Measurements from ENCODE around the gene ABCA1. TPM values are rescaled to one million over a fixed set of nuclear protein-coding genes. Genes with fewer than 3 reads are reported as not detected.
"Not testable (repeated sequence)": the region's sequence is repeated elsewhere in the genome, so short reads cannot be mapped to it uniquely, and the experiment has no call there.

Gene ABCA1
- 10 to 100 TPM; 18.3 to 59.8 (median 35.0) TPM for total RNA-seq

GRCh38 chr9:104927912-104928740, at the start of gene ABCA1:
TSS of gene ABCA1 (minus strand) at chr9:104928155. CDS start at chr9:104903679, 24,476 bp downstream.
- peaks cover 23 to 25% of the 10 kb centered on the region in 2 donors for H3K4me1 ChIP-seq
- intact Hi-C loops (cut with DNase I): loop anchor here (5.0 to 10.0 kb wide), 4 partner anchors 39 to 227 kb away; no protein-coding TSS in a partner anchor
- peak; percentile 95 for DNase-seq
- H3K36me3 ChIP-seq: no peaks in the 10 kb centered on the region
- H3K4me3 ChIP-seq (replicated peaks in 1 of 3): peak within 1 kb of the TSS; percentile 36 to 89 (median 58)
- H3K27me3 ChIP-seq: no peaks in the 10 kb centered on the region
- WGBS, 2 donors: 10 to 12% methylated on average over 38 to 53 of the region's 53 CpGs
- TF ChIP-seq CTCF (IDR thresholded peaks at IDR 0.05): no peak
- peak; percentile 3 to 75 for TF ChIP-seq POLR2A (IDR thresholded peaks at IDR 0.05)
- H3K9me3 ChIP-seq: no peaks in the 10 kb centered on the region
- peak within 1 kb of the TSS; percentile 74 to 90 (median 77) for H3K27ac ChIP-seq

- TF ChIP-seq CTCF (IDR thresholded peaks at IDR 0.05) (no peak), POLR2A (IDR thresholded peaks at IDR 0.05) (no peak)
- H3K36me3 ChIP-seq: no peaks in the 10 kb centered on the region
- no peaks in the 10 kb centered on the region for H3K27me3 ChIP-seq
- intact Hi-C loops (cut with DNase I): no loop called here
- DNase-seq: no peak
- H3K4me1 ChIP-seq: peaks cover 0 to 3% of the 10 kb centered on the region in 2 donors
- H3K27ac ChIP-seq: no peak overlapping the region
- no peak overlapping the region for H3K4me3 ChIP-seq (replicated peaks in 1 of 3)
- H3K9me3 ChIP-seq: no peaks in the 10 kb centered on the region
These were observed 49.6 kb upstream of the ABCA1 start for GRCh38 chr9:104977580-104977979.

GRCh38 chr9:104977168-104977567, 49.2 kb upstream of the ABCA1 start:
- no peaks in the 10 kb centered on the region for H3K9me3 ChIP-seq
- intact Hi-C loops (cut with DNase I): no loop called here

GRCh38 chr9:104975966-104976595, 48.1 kb upstream of the ABCA1 start:
- H3K27me3 ChIP-seq; intact Hi-C loops (cut with DNase I); DNase-seq; H3K27ac ChIP-seq; H3K9me3 ChIP-seq; H3K4me3 ChIP-seq (replicated peaks in 1 of 3); H3K4me1 ChIP-seq; H3K36me3 ChIP-seq: not testable (repeated sequence)
- 92 to 94% methylated on average over 8 to 9 of the region's 9 CpGs for WGBS, 2 donors

More at GRCh38 chr9:104977168-104977567, 49.2 kb upstream of the ABCA1 start:
- H3K4me3 ChIP-seq (replicated peaks in 1 of 3): no peak overlapping the region
- H3K36me3 ChIP-seq: no peaks in the 10 kb centered on the region
- H3K27ac ChIP-seq: no peak overlapping the region
- TF ChIP-seq CTCF (IDR thresholded peaks at IDR 0.05) (no peak), POLR2A (IDR thresholded peaks at IDR 0.05) (no peak)
- no peaks in the 10 kb centered on the region for H3K4me1 ChIP-seq
- 93 to 96% methylated on average over 6 of the region's 6 CpGs for WGBS, 2 donors
- H3K27me3 ChIP-seq: no peaks in the 10 kb centered on the region
- no peak for DNase-seq

- 61 to 66% methylated on average over 8 of the region's 8 CpGs for WGBS, 2 donors
- no peak for DNase-seq
- no peak overlapping the region for H3K4me3 ChIP-seq (replicated peaks in 1 of 3)
- peaks cover 0 to under 1% of the 10 kb centered on the region in 2 donors for H3K4me1 ChIP-seq
- intact Hi-C loops (cut with DNase I): no loop called here
- no peaks in the 10 kb centered on the region for H3K27me3 ChIP-seq
- no peaks in the 10 kb centered on the region for H3K9me3 ChIP-seq
- TF ChIP-seq CTCF (IDR thresholded peaks at IDR 0.05) (no peak), POLR2A (IDR thresholded peaks at IDR 0.05) (no peak)
- no peaks in the 10 kb centered on the region for H3K36me3 ChIP-seq
- no peak overlapping the region for H3K27ac ChIP-seq
These were observed 46.4 kb upstream of the ABCA1 start for GRCh38 chr9:104974053-104974962.
